Smooth muscle cell (in vitro differentiated cells): Measurements from ENCODE around the gene EMC1. TPM values are rescaled to one million over a fixed set of nuclear protein-coding genes. Genes with fewer than 3 reads are reported as not detected.
"Not testable (repeated sequence)": the region's sequence is repeated elsewhere in the genome, so short reads cannot be mapped to it uniquely, and the experiment has no call there.

Source experiments
- DNase-seq: peaks from one replicate; lab custom pipeline; 2025; ENCODE audit not compliant: unreplicated experiment; lab: John Stamatoyannopoulos, UW
- H2AFZ ChIP-seq: fragments of 200-600 bp; sonication (generic); 2 replicates; pipeline ENCODE4 v1.6.0; 2016; ENCODE audit warnings: antibody characterized with exemption, low read depth, mild to moderate bottlenecking
- H3F3A ChIP-seq: fragments of 200-600 bp; sonication (generic); 2 replicates; pipeline ENCODE4 v1.6.0; 2017; ENCODE audit warnings: antibody characterized with exemption, low read depth
- H3K27ac ChIP-seq: fragments of 200-600 bp; sonication (generic); 2 replicates; pipeline ENCODE4 v1.5.1; 2016; ENCODE audit warnings: low read depth, mild to moderate bottlenecking
- H3K27me3 ChIP-seq: fragments of 200-600 bp; sonication (generic); 2 replicates; pipeline ENCODE4 v1.6.1; 2016; ENCODE audit warnings: low read depth, mild to moderate bottlenecking
- H3K36me3 ChIP-seq: fragments of 200-600 bp; sonication (generic); 2 replicates; pipeline ENCODE4 v1.5.1; 2016; ENCODE audit warnings: low read depth
- H3K4me1 ChIP-seq: fragments of 200-600 bp; sonication (generic); 2 replicates; pipeline ENCODE4 v1.5.1; 2016; ENCODE audit warnings: low read depth
- H3K4me2 ChIP-seq: fragments of 200-600 bp; sonication (generic); 2 replicates; pipeline ENCODE4 v1.6.0; 2016; ENCODE audit warnings: mild to moderate bottlenecking
- H3K4me3 ChIP-seq: fragments of 200-600 bp; sonication (generic); 2 replicates; pipeline ENCODE4 v1.5.1; 2016; ENCODE audit warnings: mild to moderate bottlenecking
- H3K79me2 ChIP-seq: fragments of 200-600 bp; sonication (generic); 2 replicates; pipeline ENCODE4 v1.6.0; 2016; ENCODE audit warnings: low read depth, mild to moderate bottlenecking
- H3K9ac ChIP-seq: fragments of 200-600 bp; sonication (generic); 2 replicates; pipeline ENCODE4 v1.6.0; 2016; ENCODE audit warnings: low read depth
- H3K9me3 ChIP-seq: fragments of 200-600 bp; sonication (generic); replicated peaks from 2 replicates; pipeline ENCODE4 v1.5.1; 2016; ENCODE audit warnings: low read depth
- H4K20me1 ChIP-seq: fragments of 200-600 bp; sonication (generic); 2 replicates; pipeline ENCODE4 v1.6.0; 2016; ENCODE audit warnings: low read depth
- WGBS: methylation state at CpG from one replicate; pipeline ENCODE4 v1.1.7; 2016; ENCODE audit warnings: low lambda C conversion rate; 5-methylcytosine and 5-hydroxymethylcytosine counted together
- polyA plus RNA-seq: library from polyadenylated mRNA; unstranded; fragments of >200 nt; fragmentation: Nextera tagmentation; extraction: Ambion mirVana; gene quantifications from 2 replicates; pipeline ENCODE4 v1.2.1, GENCODE V29; 2016
- total RNA-seq: library from RNA; depleted of rRNA; stranded (reverse); fragments of >200 nt; gene quantifications from 2 replicates; pipeline ENCODE4 v1.2.3, GENCODE V29; 2014
- TF ChIP-seq, protein P1 (sequence below): fragments of 200-600 bp; sonication (generic); IDR thresholded peaks from 2 replicates; pipeline ENCODE4 v1.5.1; 2017; ENCODE audit warnings: borderline replicate concordance, mild to moderate bottlenecking, antibody characterized with exemption; ENCODE audit not compliant: insufficient read depth, poor library complexity, severe bottlenecking

The EMC1 gene
- total and polyA plus RNA-seq, 2 experiments from 2014 or later = 48.8 to 54.4 TPM

DNA sequence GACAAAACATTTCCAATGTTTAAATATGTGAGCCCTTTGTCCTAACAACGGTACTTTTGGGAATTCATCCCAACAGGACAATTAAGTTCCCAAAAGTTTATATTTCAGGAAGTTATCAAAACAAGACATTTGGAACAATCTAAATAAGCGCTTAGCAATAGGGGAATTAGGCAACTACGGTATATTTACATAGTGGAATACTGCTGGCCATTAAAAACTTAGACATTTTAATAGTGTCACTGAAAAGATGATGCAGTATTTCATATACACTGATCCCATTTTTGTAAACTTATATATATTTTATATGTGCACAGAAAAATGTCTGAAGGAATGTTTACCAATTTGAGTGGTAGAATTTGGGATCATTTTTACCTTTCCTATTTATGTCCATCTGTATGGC lies 62.1 kb downstream of the EMC1 start:
- 98% methylated on average over 3 of the region's 3 CpGs for WGBS
- H3K27ac ChIP-seq = no peak overlapping the region
- H3K4me2 ChIP-seq = no peak overlapping the region
- H3K9ac ChIP-seq = no peak overlapping the region
- H3K4me3 ChIP-seq = no peak overlapping the region
- peaks cover 20% of the 10 kb centered on the region for H3K79me2 ChIP-seq
- peaks cover 53% of the 10 kb centered on the region for H3K36me3 ChIP-seq
- H2AFZ ChIP-seq = no peak overlapping the region
- no peak for DNase-seq
- H3K27me3 ChIP-seq = no peaks in the 10 kb centered on the region
- TF ChIP-seq, protein P1, sequence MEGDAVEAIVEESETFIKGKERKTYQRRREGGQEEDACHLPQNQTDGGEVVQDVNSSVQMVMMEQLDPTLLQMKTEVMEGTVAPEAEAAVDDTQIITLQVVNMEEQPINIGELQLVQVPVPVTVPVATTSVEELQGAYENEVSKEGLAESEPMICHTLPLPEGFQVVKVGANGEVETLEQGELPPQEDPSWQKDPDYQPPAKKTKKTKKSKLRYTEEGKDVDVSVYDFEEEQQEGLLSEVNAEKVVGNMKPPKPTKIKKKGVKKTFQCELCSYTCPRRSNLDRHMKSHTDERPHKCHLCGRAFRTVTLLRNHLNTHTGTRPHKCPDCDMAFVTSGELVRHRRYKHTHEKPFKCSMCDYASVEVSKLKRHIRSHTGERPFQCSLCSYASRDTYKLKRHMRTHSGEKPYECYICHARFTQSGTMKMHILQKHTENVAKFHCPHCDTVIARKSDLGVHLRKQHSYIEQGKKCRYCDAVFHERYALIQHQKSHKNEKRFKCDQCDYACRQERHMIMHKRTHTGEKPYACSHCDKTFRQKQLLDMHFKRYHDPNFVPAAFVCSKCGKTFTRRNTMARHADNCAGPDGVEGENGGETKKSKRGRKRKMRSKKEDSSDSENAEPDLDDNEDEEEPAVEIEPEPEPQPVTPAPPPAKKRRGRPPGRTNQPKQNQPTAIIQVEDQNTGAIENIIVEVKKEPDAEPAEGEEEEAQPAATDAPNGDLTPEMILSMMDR = no peak
- H3F3A ChIP-seq = no peaks in the 10 kb centered on the region
- no peaks in the 10 kb centered on the region for H3K4me1 ChIP-seq
- H4K20me1 ChIP-seq = peaks cover 54% of the 10 kb centered on the region
- no peaks in the 10 kb centered on the region for H3K9me3 ChIP-seq

DNA sequence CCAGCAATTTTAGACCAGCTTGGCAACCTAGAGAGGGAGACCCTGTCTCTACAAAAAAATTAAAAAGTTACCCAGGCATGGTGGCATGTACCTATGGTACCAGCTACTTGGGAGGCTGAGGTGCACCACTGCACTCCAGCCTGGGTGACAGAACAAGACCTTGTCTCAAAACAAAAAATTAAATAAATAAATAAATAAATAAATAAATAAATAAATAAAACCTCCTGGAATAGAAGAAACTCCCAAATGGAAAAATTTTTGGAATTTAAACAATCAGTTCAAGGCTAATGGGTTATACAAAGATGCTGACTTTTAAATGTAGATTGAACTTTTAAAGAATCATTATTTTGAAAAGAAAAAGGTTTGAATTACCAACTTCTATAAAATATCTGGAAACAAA lies 63.5 kb downstream of the EMC1 start:
- H3K9me3 ChIP-seq = no peaks in the 10 kb centered on the region

DNA sequence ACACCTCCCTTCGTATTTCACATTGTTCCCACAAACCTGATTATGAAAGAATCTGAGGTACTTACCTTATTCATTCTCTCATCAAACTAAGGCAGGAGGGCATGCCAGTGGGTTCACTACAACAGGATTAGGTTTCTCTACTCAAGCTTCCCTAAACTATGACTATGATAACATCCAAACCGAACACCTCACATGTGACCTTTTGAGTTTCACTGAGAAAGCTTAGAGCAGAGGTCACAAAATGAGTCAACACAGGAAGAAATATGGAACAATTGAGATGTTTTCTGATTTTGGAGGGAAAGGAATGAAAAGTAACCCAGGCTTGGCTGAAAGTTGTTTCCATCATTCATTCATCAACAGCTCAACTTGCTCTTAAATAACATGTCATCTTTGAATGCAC lies 65.3 kb downstream of the EMC1 start:
- DNase-seq = no peak
- peaks cover 42% of the 10 kb centered on the region for H3K36me3 ChIP-seq
- H3F3A ChIP-seq = no peaks in the 10 kb centered on the region
- H3K79me2 ChIP-seq = peaks cover 17% of the 10 kb centered on the region
- 97% methylated on average over 2 of the region's 2 CpGs for WGBS
- TF ChIP-seq, protein P1 = no peak
- peaks cover 39% of the 10 kb centered on the region for H4K20me1 ChIP-seq
- H3K9me3 ChIP-seq = no peaks in the 10 kb centered on the region
- no peak overlapping the region for H3K27ac ChIP-seq
- H3K27me3 ChIP-seq = no peaks in the 10 kb centered on the region
- H3K4me3 ChIP-seq = no peak overlapping the region
- no peaks in the 10 kb centered on the region for H3K4me1 ChIP-seq
- no peak overlapping the region for H3K9ac ChIP-seq
- no peak overlapping the region for H2AFZ ChIP-seq
- no peak overlapping the region for H3K4me2 ChIP-seq

More for the DNA sequence above, 63.5 kb downstream of the EMC1 start:
- H3F3A ChIP-seq = no peaks in the 10 kb centered on the region
- TF ChIP-seq, protein P1 = no peak
- H3K4me2 ChIP-seq = no peak overlapping the region
- H3K4me1 ChIP-seq = no peaks in the 10 kb centered on the region
- H3K27ac ChIP-seq = no peak overlapping the region
- no peak overlapping the region for H3K4me3 ChIP-seq
- peaks cover 40% of the 10 kb centered on the region for H4K20me1 ChIP-seq
- no peak for DNase-seq
- H3K79me2 ChIP-seq = peaks cover 26% of the 10 kb centered on the region
- no peaks in the 10 kb centered on the region for H3K27me3 ChIP-seq
- no peak overlapping the region for H3K9ac ChIP-seq
- peaks cover 55% of the 10 kb centered on the region for H3K36me3 ChIP-seq
- no peak overlapping the region for H2AFZ ChIP-seq

- WGBS = 97% methylated on average over 5 of the region's 5 CpGs
- Histone ChIP-seq H3K36me3 (peaks cover 49% of the 10 kb centered on the region), H3K79me2 (peaks cover 6% of the 10 kb centered on the region)
Observed at GRCh38 chr1:19182223-19182622, 69.1 kb downstream of the EMC1 start.

DNA sequence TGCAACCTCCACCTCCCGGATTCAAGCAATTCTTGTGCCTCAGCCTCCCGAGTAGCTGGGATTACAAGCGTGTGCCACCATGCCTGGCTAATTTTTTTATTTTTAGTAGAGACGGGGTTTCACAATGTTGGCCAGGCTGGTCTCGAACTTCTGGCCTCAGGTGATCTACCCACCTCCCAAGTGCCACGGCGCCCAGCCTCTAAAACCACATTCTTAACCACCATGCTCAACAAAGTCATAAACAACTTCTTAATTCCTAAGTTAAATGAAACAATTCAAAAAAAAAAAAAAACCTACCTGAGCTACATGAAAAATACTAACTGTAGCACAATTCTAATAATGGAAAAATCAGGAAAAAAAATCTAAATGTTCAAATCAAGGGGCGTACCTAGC lies 71.1 kb downstream of the EMC1 start:
- H3K9me3 ChIP-seq, H3F3A ChIP-seq, DNase-seq, H3K4me2 ChIP-seq, H3K79me2 ChIP-seq, H3K9ac ChIP-seq, H2AFZ ChIP-seq, H4K20me1 ChIP-seq, H3K27ac ChIP-seq, H3K4me3 ChIP-seq, H3K27me3 ChIP-seq, H3K4me1 ChIP-seq: not testable (repeated sequence)
- H3K36me3 ChIP-seq = peaks cover 48% of the 10 kb centered on the region
- 97% methylated on average over 8 of the region's 8 CpGs for WGBS

More at GRCh38 chr1:19182223-19182622, 69.1 kb downstream of the EMC1 start:
- H3F3A ChIP-seq = no peaks in the 10 kb centered on the region
- no peaks in the 10 kb centered on the region for H3K4me1 ChIP-seq
- no peak overlapping the region for H3K4me3 ChIP-seq
- TF ChIP-seq, protein P1 = no peak
- peaks cover 9% of the 10 kb centered on the region for H4K20me1 ChIP-seq
- no peaks in the 10 kb centered on the region for H3K9me3 ChIP-seq
- no peak overlapping the region for H3K9ac ChIP-seq
- H3K4me2 ChIP-seq = no peak overlapping the region
- DNase-seq = no peak
- no peak overlapping the region for H3K27ac ChIP-seq
- no peaks in the 10 kb centered on the region for H3K27me3 ChIP-seq
- H2AFZ ChIP-seq = no peak overlapping the region
